ENCODE data around the gene CTXN2. TPM values are rescaled to one million over a fixed set of nuclear protein-coding genes. Genes with fewer than 3 reads are reported as not detected.
A peak's percentile ranks its signal among the peaks of the same experiment; 100 is the strongest.

The CTXN2 gene
- total and polyA plus RNA-seq, 2 experiments from 2014 or later = 0.10 TPM; not detected in 1

GRCh38 chr15:48147358-48147757 is 44.1 kb upstream of the CTXN2 start (continued):
- TF ChIP-seq ZNF462 (CRISPR knock-in tag; IDR thresholded peaks at IDR 0.05) = no peak

- Histone ChIP-seq H3K36me3 (ENCODE audit: insufficient read depth) (peaks cover 7% of the 10 kb centered on the region; the same call in 1 of the 2 replicates), H4K20me1 (replicated peaks; ENCODE audit: insufficient read depth) (no peaks in the 10 kb centered on the region), H3F3A (replicated peaks; ENCODE audit: low read depth) (no peaks in the 10 kb centered on the region), H3K4me1 (ENCODE audit: insufficient read depth) (peaks cover 16% of the 10 kb centered on the region), H3K27me3 (ENCODE audit: insufficient read depth) (no peaks in the 10 kb centered on the region), H2AFZ (no peak overlapping the region), H3K4me3 (0 out of 2 replicates have a peak overlapping the region, but pooled peaks have one; percentile 2), H3K27ac (ENCODE audit: low read depth) (peak overlapping the region; percentile 45; the same call in 1 of the 2 replicates), H3K4me2 (peak overlapping the region; percentile 36), H3K79me2 (replicated peaks; ENCODE audit: insufficient read depth) (no peaks in the 10 kb centered on the region), H3K9me2 (ENCODE audit: insufficient read depth) (no peaks in the 10 kb centered on the region)
- H3K27me3 Mint-ChIP-seq (ENCODE audit: insufficient read depth, low read depth, poor library complexity) = no peaks in the 10 kb centered on the region
- no peaks in the 10 kb centered on the region for H3K9me3 Mint-ChIP-seq
- peaks cover 38% of the 10 kb centered on the region for H3K36me3 Mint-ChIP-seq (ENCODE audit: low read depth)
- TF ChIP-seq ZNF114 (CRISPR knock-in tag; IDR thresholded peaks at IDR 0.05) (no peak), NANOG (IDR thresholded peaks at IDR 0.05; ENCODE audit: borderline replicate concordance) (peak; percentile 61; the same call in 1 of the 2 replicates)
- DNase-seq (ENCODE audit: low spot score) = peak; percentile 31
- peaks cover 22% of the 10 kb centered on the region for H3K4me1 Mint-ChIP-seq
- H3K27ac Mint-ChIP-seq = peak overlapping the region; percentile 35
- no peak; the same call in 2 of the 3 replicates for ATAC-seq
- H3K4me3 Mint-ChIP-seq = peak overlapping the region; percentile 14; the same call in 2 of the 3 replicates
Measured at GRCh38 chr15:48149858-48150257, 41.6 kb upstream of the CTXN2 start.

GRCh38 chr15:48153526-48153925 is 37.9 kb upstream of the CTXN2 start:
- no peaks in the 10 kb centered on the region for H3K27me3 ChIP-seq (ENCODE audit: insufficient read depth)
- no peak overlapping the region for H2AFZ ChIP-seq
- H3K4me3 ChIP-seq = no peak overlapping the region
- H3K4me3 Mint-ChIP-seq = no peak overlapping the region
- H3K27ac ChIP-seq (ENCODE audit: low read depth) = no peak overlapping the region
- ATAC-seq = no peak
- no peak overlapping the region for H3K27ac Mint-ChIP-seq
- H3K36me3 Mint-ChIP-seq (ENCODE audit: low read depth) = peaks cover 44% of the 10 kb centered on the region
- no peaks in the 10 kb centered on the region for H3K79me2 ChIP-seq (replicated peaks; ENCODE audit: insufficient read depth)
- peaks cover 16% of the 10 kb centered on the region for H3K4me1 ChIP-seq (ENCODE audit: insufficient read depth)
- H3F3A ChIP-seq (replicated peaks; ENCODE audit: low read depth) = no peaks in the 10 kb centered on the region
- peaks cover 17% of the 10 kb centered on the region for H3K36me3 ChIP-seq (ENCODE audit: insufficient read depth)
- DNase-seq (ENCODE audit: low spot score) = no peak
- H4K20me1 ChIP-seq (replicated peaks; ENCODE audit: insufficient read depth) = no peaks in the 10 kb centered on the region
- no peaks in the 10 kb centered on the region for H3K9me2 ChIP-seq (ENCODE audit: insufficient read depth)
- no peak overlapping the region for H3K4me2 ChIP-seq
- peaks cover 22% of the 10 kb centered on the region for H3K4me1 Mint-ChIP-seq
- no peaks in the 10 kb centered on the region for H3K27me3 Mint-ChIP-seq (ENCODE audit: insufficient read depth, low read depth, poor library complexity)
- H3K9me3 Mint-ChIP-seq = no peaks in the 10 kb centered on the region
- no peak for TF ChIP-seq CTCF (conservative IDR thresholded peaks at IDR 0.05; ENCODE audit: low read depth in 2 of 2)
- no peak for TF ChIP-seq ETS1 (IDR thresholded peaks at IDR 0.05)

Data from GM23338 (cell line).